Fibroblast of skin of scalp (primary cell): ENCODE data around the gene TRIM33.
A peak's percentile ranks its signal among the peaks of the same experiment; 100 is the strongest.
"Not testable (repeated sequence)": the region's sequence is repeated elsewhere in the genome, so short reads cannot be mapped to it uniquely, and the experiment has no call there.

ENCODE experiments used
- DNase-seq: peaks from one replicate; pipeline ENCODE4 v3.0.0-alpha.2; 2013

TRIM33 gene

GRCh38 chr1:114510274-114511031 is 550 bp downstream of the TRIM33 start:
- DNase-seq = peak; percentile 3

- DNase-seq = no peak
Observed at GRCh38 chr1:114509596-114510273, 1.3 kb downstream of the TRIM33 start.

- no peak for DNase-seq
Observed at GRCh38 chr1:114508386-114508898, 2.6 kb downstream of the TRIM33 start.

- DNase-seq = no peak
Observed at GRCh38 chr1:114507513-114507912, 3.5 kb downstream of the TRIM33 start.

GRCh38 chr1:114505148-114505561 is 5.8 kb downstream of the TRIM33 start:
- no peak for DNase-seq

- no peak for DNase-seq
Observed at GRCh38 chr1:114503916-114504422, 7.0 kb downstream of the TRIM33 start.

GRCh38 chr1:114502080-114502479 is 8.9 kb downstream of the TRIM33 start:
- no peak for DNase-seq

GRCh38 chr1:114499478-114499877 is 11.5 kb downstream of the TRIM33 start:
- no peak for DNase-seq

- DNase-seq = no peak
Observed at GRCh38 chr1:114496089-114496488, 14.9 kb downstream of the TRIM33 start.

- no peak for DNase-seq
Observed at GRCh38 chr1:114495486-114495885, 15.5 kb downstream of the TRIM33 start.

- DNase-seq = no peak
Observed at GRCh38 chr1:114492978-114493377, 18.0 kb downstream of the TRIM33 start.

GRCh38 chr1:114490274-114490693 is 20.7 kb downstream of the TRIM33 start:
- DNase-seq = peak; percentile 7

GRCh38 chr1:114488739-114489138 is 22.3 kb downstream of the TRIM33 start:
- DNase-seq = no peak

- DNase-seq = no peak
Observed at GRCh38 chr1:114485286-114485685, 25.7 kb downstream of the TRIM33 start.

- DNase-seq = no peak
Observed at GRCh38 chr1:114482585-114482984, 28.4 kb downstream of the TRIM33 start.

GRCh38 chr1:114479636-114480035 is 31.4 kb downstream of the TRIM33 start:
- DNase-seq = not testable (repeated sequence)

- no peak for DNase-seq
Observed at GRCh38 chr1:114479134-114479533, 31.9 kb downstream of the TRIM33 start.

GRCh38 chr1:114473796-114474195 is 37.2 kb downstream of the TRIM33 start:
- no peak for DNase-seq

GRCh38 chr1:114472408-114472807 is 38.6 kb downstream of the TRIM33 start:
- DNase-seq = no peak

- no peak for DNase-seq
Observed at GRCh38 chr1:114470681-114471080, 40.3 kb downstream of the TRIM33 start.

- no peak for DNase-seq
Observed at GRCh38 chr1:114468710-114469468, 42.1 kb downstream of the TRIM33 start.

- no peak for DNase-seq
Observed at GRCh38 chr1:114468047-114468446, 43.0 kb downstream of the TRIM33 start.

GRCh38 chr1:114467491-114467890 is 43.5 kb downstream of the TRIM33 start:
- DNase-seq = no peak
